GM18909 (cell line): ENCODE data around the gene PROM1.

ENCODE experiments used
- ATAC-seq: cut with Tn5 transposase; IDR thresholded peaks from one replicate; pipeline ENCODE4 v1.9.1; 2021; ENCODE audit warnings: mild to moderate bottlenecking; ENCODE audit not compliant: unreplicated experiment, poor library complexity

PROM1 gene

GRCh38 chr4:16083241-16084191 is at the start of gene PROM1:
PROM1 (minus strand) TSS chr4:16084023; CDS start chr4:16075906, 8,117 bp downstream.
- no peak for ATAC-seq

GRCh38 chr4:16133406-16133805 is 49.6 kb upstream of the PROM1 start:
- ATAC-seq, result no peak

GRCh38 chr4:16131293-16131692 is 47.5 kb upstream of the PROM1 start:
- ATAC-seq, result no peak

GRCh38 chr4:16129336-16129735 is 45.5 kb upstream of the PROM1 start:
- ATAC-seq, result no peak

DNA sequence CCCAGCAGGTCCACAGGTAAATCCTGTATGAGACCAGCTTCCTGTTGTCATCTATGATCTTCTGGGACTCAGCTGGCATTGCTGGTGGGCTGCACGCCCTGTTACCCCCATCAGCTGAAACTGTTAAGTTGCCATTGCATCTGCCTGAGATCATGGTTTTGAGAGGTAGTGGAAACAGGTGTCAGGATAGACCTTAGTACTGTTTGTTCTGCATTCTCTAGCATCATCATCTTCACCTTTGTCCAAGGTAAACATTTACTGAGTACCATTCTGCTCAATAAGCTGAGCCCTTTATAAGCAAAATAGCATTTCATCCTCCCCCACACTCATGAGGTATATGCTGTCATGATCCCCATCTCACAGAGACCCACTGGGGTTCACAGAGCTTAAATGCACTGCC is 42.9 kb upstream of the PROM1 start:
- ATAC-seq, result no peak

GRCh38 chr4:16125571-16126445 is 42.0 kb upstream of the PROM1 start:
- ATAC-seq, result no peak

DNA sequence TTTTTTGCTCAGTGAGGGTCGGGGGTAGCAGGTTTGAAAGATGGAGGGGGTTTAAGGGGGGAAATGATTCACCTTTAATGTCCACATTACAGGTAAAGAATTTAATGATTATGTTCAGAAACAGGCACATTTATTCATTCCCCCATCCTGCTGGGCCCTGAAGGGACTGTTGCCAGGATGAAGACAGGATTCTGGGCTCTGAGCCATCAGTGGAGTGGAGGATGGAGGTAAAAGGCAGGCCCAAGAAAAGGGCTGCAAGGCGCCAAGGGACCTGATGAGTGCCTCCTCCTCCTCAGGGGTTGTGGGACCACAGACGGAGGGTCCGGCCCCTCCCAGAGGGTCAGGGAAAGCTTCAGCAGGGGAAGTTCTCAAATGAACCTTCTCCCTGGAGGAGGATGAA is 40.4 kb upstream of the PROM1 start:
- no peak for ATAC-seq

- ATAC-seq, result peak; percentile 12
These were observed 39.7 kb upstream of the PROM1 start for GRCh38 chr4:16123356-16124084.

- peak; percentile 51 for ATAC-seq
These were observed 39.0 kb upstream of the PROM1 start for GRCh38 chr4:16122784-16123183.

DNA sequence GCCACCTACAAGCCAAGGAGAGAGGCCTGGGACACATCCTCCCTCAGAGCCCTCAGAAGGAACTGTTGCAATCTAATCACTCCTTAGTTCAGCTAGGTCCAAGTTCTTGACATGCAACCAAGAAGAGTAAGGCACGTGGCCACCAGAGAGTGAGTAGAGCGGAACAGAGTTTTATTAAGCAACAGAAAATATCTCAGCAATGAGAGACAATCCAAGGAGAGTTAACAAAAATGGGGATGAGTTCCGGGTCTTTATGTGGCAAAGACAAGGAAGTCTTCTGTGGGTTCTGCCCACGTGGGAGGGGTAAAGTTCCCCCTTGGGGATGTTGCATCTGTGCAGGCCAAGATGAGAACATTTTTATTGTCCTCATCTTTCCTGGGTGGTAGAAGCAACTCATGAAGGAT is 38.5 kb upstream of the PROM1 start:
- no peak for ATAC-seq

GRCh38 chr4:16120720-16121119 is 36.9 kb upstream of the PROM1 start:
- ATAC-seq, result no peak

GRCh38 chr4:16119981-16120380 is 36.2 kb upstream of the PROM1 start:
- no peak for ATAC-seq

DNA sequence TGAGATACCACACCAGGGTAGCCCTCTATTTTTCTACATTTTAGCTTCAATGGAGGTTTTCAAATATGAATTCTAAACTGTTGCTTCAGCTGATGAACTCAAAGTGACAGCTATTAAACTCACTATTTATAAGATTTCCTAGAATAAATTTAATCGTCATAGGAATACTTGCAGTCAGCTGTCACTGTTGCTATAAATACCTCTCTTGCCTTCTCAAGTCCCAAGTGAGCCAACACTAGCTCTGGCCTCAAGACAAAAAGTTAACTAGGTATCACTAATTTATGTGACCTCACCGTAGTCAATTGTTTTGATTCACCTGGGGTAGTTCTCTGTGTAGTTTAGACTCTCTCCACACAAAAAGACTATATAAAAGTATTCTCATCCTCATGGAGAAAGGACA is 34.3 kb upstream of the PROM1 start:
- no peak for ATAC-seq

GRCh38 chr4:16117164-16117563 is 33.3 kb upstream of the PROM1 start:
- ATAC-seq, result no peak

- no peak for ATAC-seq
These were observed 32.7 kb upstream of the PROM1 start for GRCh38 chr4:16116493-16116990.

- ATAC-seq, result no peak
These were observed 32.2 kb upstream of the PROM1 start for GRCh38 chr4:16116019-16116418.

- ATAC-seq, result no peak
These were observed 30.7 kb upstream of the PROM1 start for GRCh38 chr4:16114546-16114945.

GRCh38 chr4:16113741-16114140 is 29.9 kb upstream of the PROM1 start:
- ATAC-seq, result no peak

- ATAC-seq, result no peak
These were observed 27.7 kb upstream of the PROM1 start for GRCh38 chr4:16111533-16111932.

DNA sequence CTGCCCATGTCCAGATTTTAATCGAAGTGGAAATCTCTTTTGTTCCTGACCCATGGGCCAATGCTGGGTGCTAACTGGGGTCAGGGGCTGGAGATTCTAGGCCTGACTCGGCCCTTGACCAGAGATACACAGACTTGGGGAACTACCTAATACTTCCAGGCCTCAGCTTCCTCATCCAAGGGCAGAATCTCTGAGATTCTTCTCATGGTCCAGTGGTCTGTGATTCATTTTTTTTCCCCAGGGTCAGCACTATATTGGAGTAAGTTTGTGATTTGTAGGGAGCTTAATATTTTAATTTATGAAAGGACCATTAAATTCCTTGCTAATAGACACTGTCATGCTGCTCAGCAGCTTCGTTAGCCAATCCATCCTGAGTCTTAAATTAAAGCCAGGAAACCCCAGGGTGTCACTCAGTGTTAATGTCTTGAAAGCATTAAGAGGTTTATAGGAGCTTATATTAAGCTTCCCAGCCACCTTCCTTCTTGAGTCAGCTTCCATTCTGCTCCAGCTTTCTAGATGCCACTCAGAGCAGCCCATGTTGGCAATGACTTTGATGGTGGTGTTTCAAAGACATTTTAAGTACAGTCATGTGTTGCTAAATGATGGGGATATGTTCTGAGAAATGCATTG is 27.0 kb upstream of the PROM1 start:
- no peak for ATAC-seq
